Measurements from ENCODE around the gene UNC13D. TPM values are rescaled to one million over a fixed set of nuclear protein-coding genes. Genes with fewer than 3 reads are reported as not detected.
A peak's percentile ranks its signal among the peaks of the same experiment; 100 is the strongest.

UNC13D gene
- total and polyA plus RNA-seq, 2 of the 4 experiments (the other 2 are of a cell fraction) = under 0.01 to 0.31 TPM

DNA sequence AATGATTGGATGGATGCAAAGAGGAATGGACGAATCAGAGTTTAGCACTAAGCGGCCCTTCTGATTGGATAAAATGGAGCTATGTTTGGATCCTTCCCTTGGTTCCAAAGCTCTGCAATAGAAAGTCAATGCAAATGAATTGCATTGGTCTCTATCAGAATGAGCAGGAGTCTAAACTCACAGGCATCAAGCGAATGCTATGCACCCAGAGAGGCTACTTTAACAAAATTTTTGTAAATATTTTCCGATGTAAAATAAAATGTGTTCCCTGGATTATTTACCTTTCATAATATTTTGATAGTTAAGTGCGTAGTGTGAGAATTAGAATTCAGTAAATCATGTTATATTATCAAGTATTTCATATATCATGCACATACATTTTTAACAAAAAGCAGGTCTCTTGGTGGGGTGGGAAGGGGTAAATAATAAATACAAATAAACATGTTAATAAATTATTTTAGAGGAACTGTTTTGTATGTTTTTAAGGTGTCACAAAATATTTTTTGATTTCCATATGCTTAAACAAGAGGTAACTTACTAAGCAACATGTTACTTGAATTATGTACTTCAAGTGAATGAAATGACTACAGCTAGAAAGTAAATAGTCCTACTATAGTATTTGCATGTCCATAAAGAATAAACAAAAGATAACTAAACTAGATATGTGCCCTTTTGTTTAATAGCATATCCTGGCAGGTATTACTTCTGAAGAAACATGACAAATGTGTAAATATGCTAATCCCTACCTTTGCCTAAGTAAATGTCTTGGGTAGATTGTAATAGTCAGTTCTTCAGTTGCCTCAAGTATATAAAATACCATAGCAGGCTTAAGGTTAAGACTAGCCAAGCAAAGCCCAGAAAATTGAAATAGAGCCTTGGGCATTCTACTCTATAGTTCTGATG, 64.0 kb downstream of the UNC13D start:
- H4K20me1 ChIP-seq (ENCODE audit: insufficient read depth, low read length) = peaks cover 44% of the 10 kb centered on the region
- no peak overlapping the region for H4K8ac ChIP-seq (ENCODE audit: low read depth in 2 of 2, low read length in 2 of 2)
- no peak for DNase-seq
- no peak overlapping the region for H2BK5ac ChIP-seq (ENCODE audit: low read depth, low read length, poor library complexity, severe bottlenecking)
- peaks cover 16 to 42% of the 10 kb centered on the region in 2 experiments for H3K79me1 ChIP-seq (ENCODE audit: low read depth in 1 of 2, low read length in 2 of 2)
- H4K5ac ChIP-seq (ENCODE audit: low read depth, low read length) = no peak overlapping the region
- intact Hi-C loops (cut with micrococcal nuclease) (loop anchor here (5.0 to 10.0 kb wide), 2 partner anchors 47 to 95 kb away; partner anchors contain the start of gene TRIM47), dilution Hi-C loops (cut with HindIII; ENCODE audit: low sequenced_read_pairs, unreplicated experiment) (no loop called here), in situ Hi-C loops (cut with MboI; ENCODE audit: low sequenced_read_pairs) (no loop called here)
- no peak overlapping the region for H2AK9ac ChIP-seq (replicated peaks; ENCODE audit: low read depth, low read length, poor library complexity)
- peaks cover 16% of the 10 kb centered on the region for H3K9me1 ChIP-seq (ENCODE audit: insufficient read depth, low read length)
- H2AFZ ChIP-seq (replicated peaks; ENCODE audit: low read length, poor library complexity) = no peak overlapping the region
- no TSS peak for BruUV-seq (replicated peaks)
- no peak overlapping the region for H2BK20ac ChIP-seq (ENCODE audit: low read depth, low read length)
- no peak for ATAC-seq (ENCODE audit: low read depth)
- H3K18ac ChIP-seq (ENCODE audit: low read depth, low read length) = no peak overlapping the region
- H3K56ac ChIP-seq (ENCODE audit: extremely low read depth, insufficient read depth, low read length) = no peak overlapping the region
- H3K9ac ChIP-seq (ENCODE audit: low read depth, low read length) = no peak overlapping the region
- H3K9me3 ChIP-seq (ENCODE audit: control insufficient read depth, insufficient read depth, low read length) = no peaks in the 10 kb centered on the region
- peak overlapping the region; percentile 9; the same call in 1 of the 2 replicates for H3K4me2 ChIP-seq (ENCODE audit: low read depth, low read length)
- H2AK5ac ChIP-seq (ENCODE audit: low read depth, low read length) = no peak overlapping the region
- H3K36me3 ChIP-seq (ENCODE audit: control insufficient read depth, insufficient read depth, low read length) = peaks cover 22% of the 10 kb centered on the region
- H3K4me1 ChIP-seq (ENCODE audit: control insufficient read depth, insufficient read depth, low read length) = peaks cover 7% of the 10 kb centered on the region
- H3K27me3 ChIP-seq (ENCODE audit: control insufficient read depth, insufficient read depth, low read length) = no peaks in the 10 kb centered on the region
- no peak overlapping the region for H2BK120ac ChIP-seq (ENCODE audit: low read depth, low read length)
- no peak overlapping the region for H3K27ac ChIP-seq (ENCODE audit: insufficient read depth, low read length)
- no peak overlapping the region for H3K4ac ChIP-seq (ENCODE audit: low read depth, low read length)
- no peak overlapping the region for H2BK15ac ChIP-seq (ENCODE audit: low read depth, low read length)
- H3K14ac ChIP-seq (replicated peaks; ENCODE audit: low read depth, low read length) = no peak overlapping the region
- POLR2A ChIA-PET (ENCODE audit: unreplicated experiment) = interaction anchor here (0.5 to 1.0 kb wide), 19 partner anchors 8 to 219 kb away, joined by 3 to 12 read pairs (median 3); partner anchors contain the start of genes GALK1, TRIM65 and WBP2
- H3K23ac ChIP-seq (ENCODE audit: low read depth, low read length) = no peak overlapping the region
- H4K91ac ChIP-seq (ENCODE audit: insufficient read depth, low read depth, low read length) = no peak overlapping the region
- CTCF ChIA-PET = interaction anchor here (0.6 to 1.0 kb wide), 3 partner anchors 27 to 406 kb away, joined by 3 to 4 read pairs (median 4); no protein-coding TSS in a partner anchor
- no peak overlapping the region for H3K4me3 ChIP-seq (ENCODE audit: insufficient read depth, low read depth, low read length)
- no CpG with 5 or more reads among the region's 5 CpGs for WGBS, 2 experiments (ENCODE audit: extremely low coverage in 2 of 2, insufficient read length in 1 of 2)
- TF ChIP-seq CEBPB (IDR thresholded peaks at IDR 0.05; ENCODE audit: low read depth, low read length) (no peak), SMC3 (IDR thresholded peaks at IDR 0.05; ENCODE audit: low read depth, low read length) (no peak), POLR2A (IDR thresholded peaks at IDR 0.05; ENCODE audit: low read depth, low read length) (no peak), RFX5 (IDR thresholded peaks at IDR 0.05; ENCODE audit: low read depth, low read length) (no peak; the same call in 1 of the 2 replicates), RAD21 (IDR thresholded peaks at IDR 0.05; ENCODE audit: low read length) (no peak), RCOR1 (IDR thresholded peaks at IDR 0.05; ENCODE audit: insufficient replicate concordance, low read length) (no peak), MAFK (IDR thresholded peaks at IDR 0.05; ENCODE audit: low read depth, low read length) (no peak), MXI1 (IDR thresholded peaks at IDR 0.05; ENCODE audit: borderline replicate concordance, low read depth, low read length) (no peak), NFE2L2 (IDR thresholded peaks at IDR 0.05; ENCODE audit: low read depth, low read length) (no peak), BHLHE40 (IDR thresholded peaks at IDR 0.05; ENCODE audit: low read depth, low read length) (no peak), CHD1 (IDR thresholded peaks at IDR 0.05; ENCODE audit: low read depth, low read length) (no peak)
- TF ChIP-seq, protein P1, sequence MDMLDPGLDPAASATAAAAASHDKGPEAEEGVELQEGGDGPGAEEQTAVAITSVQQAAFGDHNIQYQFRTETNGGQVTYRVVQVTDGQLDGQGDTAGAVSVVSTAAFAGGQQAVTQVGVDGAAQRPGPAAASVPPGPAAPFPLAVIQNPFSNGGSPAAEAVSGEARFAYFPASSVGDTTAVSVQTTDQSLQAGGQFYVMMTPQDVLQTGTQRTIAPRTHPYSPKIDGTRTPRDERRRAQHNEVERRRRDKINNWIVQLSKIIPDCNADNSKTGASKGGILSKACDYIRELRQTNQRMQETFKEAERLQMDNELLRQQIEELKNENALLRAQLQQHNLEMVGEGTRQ (IDR thresholded peaks at IDR 0.05; ENCODE audit: low read depth, low read length) = no peak
- TF ChIP-seq, protein P2, sequence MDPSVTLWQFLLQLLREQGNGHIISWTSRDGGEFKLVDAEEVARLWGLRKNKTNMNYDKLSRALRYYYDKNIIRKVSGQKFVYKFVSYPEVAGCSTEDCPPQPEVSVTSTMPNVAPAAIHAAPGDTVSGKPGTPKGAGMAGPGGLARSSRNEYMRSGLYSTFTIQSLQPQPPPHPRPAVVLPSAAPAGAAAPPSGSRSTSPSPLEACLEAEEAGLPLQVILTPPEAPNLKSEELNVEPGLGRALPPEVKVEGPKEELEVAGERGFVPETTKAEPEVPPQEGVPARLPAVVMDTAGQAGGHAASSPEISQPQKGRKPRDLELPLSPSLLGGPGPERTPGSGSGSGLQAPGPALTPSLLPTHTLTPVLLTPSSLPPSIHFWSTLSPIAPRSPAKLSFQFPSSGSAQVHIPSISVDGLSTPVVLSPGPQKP (IDR thresholded peaks at IDR 0.05; ENCODE audit: borderline replicate concordance, low read depth, low read length) = no peak
- TF ChIP-seq, protein P3, sequence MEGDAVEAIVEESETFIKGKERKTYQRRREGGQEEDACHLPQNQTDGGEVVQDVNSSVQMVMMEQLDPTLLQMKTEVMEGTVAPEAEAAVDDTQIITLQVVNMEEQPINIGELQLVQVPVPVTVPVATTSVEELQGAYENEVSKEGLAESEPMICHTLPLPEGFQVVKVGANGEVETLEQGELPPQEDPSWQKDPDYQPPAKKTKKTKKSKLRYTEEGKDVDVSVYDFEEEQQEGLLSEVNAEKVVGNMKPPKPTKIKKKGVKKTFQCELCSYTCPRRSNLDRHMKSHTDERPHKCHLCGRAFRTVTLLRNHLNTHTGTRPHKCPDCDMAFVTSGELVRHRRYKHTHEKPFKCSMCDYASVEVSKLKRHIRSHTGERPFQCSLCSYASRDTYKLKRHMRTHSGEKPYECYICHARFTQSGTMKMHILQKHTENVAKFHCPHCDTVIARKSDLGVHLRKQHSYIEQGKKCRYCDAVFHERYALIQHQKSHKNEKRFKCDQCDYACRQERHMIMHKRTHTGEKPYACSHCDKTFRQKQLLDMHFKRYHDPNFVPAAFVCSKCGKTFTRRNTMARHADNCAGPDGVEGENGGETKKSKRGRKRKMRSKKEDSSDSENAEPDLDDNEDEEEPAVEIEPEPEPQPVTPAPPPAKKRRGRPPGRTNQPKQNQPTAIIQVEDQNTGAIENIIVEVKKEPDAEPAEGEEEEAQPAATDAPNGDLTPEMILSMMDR (conservative IDR thresholded peaks at IDR 0.05; ENCODE audit: low read depth, low read length) = no peak

All from IMR-90 (cell line).